ENCODE data around the gene SPARCL1.
A peak's percentile ranks its signal among the peaks of the same experiment; 100 is the strongest.

SPARCL1 gene

DNA sequence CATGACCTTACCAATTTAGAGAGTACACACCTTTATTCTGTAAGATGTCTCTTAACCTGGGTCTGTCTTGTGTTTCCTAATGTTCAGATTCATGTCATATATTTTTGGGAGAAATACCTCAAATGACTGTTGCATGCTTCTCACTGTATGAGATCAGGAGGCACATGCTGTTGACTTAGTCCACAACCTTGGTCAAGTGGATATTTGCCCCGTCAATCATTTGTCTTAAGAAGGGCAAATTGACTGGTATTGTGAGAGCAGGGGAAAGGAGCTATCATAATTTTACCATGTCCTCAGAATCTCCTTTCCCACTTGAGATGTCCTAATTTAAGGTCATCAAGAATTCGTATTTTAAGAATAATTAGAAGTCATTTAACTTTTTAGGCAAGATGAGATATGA is 95.8 kb downstream of the SPARCL1 start:
- DNase-seq: no peak

DNA sequence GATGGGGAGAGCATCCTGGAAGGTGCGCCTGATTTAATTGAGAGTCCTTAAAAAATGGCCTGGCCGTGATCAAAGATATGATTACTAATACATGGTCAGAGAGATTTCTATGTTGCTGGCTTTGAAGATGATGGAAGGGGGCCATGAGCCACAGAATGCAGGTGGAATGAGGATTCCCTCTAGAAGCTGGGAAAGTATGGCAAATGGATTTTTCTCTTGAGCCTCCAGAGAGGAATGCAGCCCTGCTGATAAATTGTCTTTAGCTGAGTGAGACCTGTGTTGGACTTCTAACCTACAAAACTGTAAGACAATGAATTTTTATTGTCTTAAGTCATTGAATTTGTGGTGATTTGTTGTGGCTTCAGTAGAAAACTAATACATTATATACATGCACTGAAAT is 99.1 kb downstream of the SPARCL1 start:
- no peak for DNase-seq

DNA sequence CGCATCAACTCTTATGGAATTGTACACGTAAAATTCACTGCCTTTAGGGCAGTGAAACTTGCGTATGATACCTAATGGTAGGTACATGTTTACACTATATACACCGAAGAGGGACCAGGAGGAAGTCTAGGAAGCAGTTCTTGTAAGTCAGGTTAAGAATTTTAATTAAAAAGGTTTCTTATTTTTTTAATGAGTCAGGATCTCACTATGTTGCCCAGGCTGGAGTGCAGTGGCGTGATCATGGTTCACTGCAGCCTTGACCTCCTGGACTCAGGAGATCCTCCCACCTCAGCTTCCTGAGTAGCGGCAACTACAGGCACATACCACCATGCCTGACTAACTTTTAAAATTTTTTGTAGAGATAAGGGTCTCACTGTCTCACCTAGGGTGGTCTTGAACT is 100.2 kb downstream of the SPARCL1 start:
- DNase-seq: no peak

DNA sequence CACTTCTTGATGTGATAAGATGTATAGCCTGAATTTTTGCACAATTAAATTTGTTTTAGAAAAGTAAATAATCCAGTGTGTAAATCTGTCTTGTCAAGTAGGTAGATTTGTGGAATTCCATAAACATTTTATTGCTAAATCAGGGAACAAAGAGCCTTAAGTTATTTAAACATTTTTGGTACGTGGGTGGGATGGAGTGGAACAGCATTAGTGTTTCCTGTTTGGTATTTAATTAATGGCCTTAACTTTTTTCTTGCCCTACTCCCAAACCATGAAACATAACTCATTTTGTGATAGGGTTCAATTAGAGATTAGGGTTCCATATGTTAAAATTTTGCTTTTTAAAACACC is 101.7 kb downstream of the SPARCL1 start:
- no peak for DNase-seq

DNA sequence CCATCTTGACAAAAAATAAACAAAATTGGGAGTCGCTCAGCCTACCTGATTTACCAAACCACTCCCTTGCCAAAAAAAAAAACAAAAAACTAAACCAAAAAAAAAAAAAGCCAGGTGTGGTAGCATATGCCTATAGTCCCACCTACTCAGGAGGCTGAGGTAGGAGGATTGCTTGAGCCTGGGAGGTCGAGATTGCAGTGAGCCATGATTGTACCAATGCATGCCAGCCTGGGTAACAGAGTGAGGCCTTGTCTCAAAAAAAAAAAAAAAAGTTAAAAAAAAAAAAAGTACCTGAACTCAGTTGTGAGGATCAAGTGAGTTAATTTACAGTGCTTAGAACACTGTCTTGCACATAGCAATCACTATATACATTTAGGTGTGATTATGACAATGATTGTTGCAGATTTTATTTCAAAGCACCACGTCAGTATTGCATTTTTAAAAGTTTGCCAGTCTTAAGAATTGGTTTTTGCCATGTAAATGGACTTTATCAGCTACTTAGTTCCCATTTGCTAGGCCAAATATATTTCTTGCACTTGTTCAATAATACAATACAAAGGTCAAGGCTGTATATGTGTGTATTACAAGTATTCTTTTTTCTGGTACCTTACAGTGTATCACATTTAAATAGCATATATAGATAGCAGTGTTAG is 102.2 kb downstream of the SPARCL1 start:
- no peak for DNase-seq

DNA sequence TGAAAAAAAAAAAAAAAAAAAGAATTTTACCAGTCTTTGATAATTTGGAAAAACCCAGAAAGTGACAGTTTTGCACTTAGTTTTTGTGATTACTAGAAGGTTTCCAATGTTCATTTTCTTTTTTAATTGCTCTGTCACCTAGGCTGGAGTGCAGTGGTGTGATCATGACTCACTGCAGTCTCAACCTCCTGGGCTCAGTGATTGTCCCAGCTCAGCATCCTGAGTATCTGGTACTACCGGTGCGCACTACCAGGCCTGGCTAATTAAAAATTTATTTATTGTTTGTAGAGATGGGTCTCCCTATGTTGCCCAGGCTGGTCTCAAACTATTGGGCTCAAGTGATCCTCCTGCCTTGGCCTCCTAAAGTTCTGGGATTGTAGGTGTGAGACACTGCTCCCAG is 103.5 kb downstream of the SPARCL1 start:
- DNase-seq: no peak

DNA sequence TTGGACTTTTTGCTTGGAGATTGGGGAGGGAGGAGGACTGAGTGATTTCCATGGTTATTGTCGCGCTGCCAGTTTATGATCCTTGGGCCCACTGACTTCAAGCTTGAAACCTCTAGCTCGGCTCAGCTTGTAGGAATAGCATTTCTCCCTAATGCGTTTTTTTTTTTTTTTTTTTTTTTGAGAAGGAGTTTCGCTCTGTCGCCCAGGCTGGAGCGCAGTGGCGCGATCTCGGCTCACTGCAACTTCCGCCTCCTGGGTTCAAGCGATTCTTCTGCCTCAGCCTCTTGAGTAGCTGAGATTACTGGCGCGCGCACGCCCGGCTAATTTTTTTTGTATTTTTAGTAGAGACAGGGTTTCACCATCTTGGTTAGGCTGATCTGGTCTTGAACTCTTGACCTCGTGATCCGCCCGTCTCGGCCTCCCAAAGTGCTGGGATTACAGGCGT is 105.1 kb downstream of the SPARCL1 start:
- DNase-seq: peak; percentile 56

Measured in NCI-H2171 treated with DMSO at 0.1 percent for 48 hours (cell line).